Measurements from ENCODE around the gene CPTP.

- TF ChIP-seq, protein P1, sequence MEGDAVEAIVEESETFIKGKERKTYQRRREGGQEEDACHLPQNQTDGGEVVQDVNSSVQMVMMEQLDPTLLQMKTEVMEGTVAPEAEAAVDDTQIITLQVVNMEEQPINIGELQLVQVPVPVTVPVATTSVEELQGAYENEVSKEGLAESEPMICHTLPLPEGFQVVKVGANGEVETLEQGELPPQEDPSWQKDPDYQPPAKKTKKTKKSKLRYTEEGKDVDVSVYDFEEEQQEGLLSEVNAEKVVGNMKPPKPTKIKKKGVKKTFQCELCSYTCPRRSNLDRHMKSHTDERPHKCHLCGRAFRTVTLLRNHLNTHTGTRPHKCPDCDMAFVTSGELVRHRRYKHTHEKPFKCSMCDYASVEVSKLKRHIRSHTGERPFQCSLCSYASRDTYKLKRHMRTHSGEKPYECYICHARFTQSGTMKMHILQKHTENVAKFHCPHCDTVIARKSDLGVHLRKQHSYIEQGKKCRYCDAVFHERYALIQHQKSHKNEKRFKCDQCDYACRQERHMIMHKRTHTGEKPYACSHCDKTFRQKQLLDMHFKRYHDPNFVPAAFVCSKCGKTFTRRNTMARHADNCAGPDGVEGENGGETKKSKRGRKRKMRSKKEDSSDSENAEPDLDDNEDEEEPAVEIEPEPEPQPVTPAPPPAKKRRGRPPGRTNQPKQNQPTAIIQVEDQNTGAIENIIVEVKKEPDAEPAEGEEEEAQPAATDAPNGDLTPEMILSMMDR (IDR thresholded peaks at IDR 0.05) = no peak
- TF ChIP-seq POLR2A (IDR thresholded peaks at IDR 0.05) = no peak
These were observed 39.5 kb upstream of the CPTP start for GRCh38 chr1:1285102-1285571.

All from Peyer's patch (tissue), 4 donors.